ENCODE results near the gene OTX2. TPM values are rescaled to one million over a fixed set of nuclear protein-coding genes. Genes with fewer than 3 reads are reported as not detected.

The OTX2 gene
- total RNA-seq, 6 experiments from 2014 or later, result not detected

GRCh38 chr14:56811593-56812363, 1.5 kb upstream of the OTX2 start:
- peaks cover 0 to 10% (median 0%) of the 10 kb centered on the region in 4 donors for H3K4me1 ChIP-seq
- ATAC-seq (no peak), DNase-seq (no peak)
- no peaks in the 10 kb centered on the region for H3K9me3 ChIP-seq
- no peak overlapping the region for H3K4me3 ChIP-seq
- TF ChIP-seq CTCF (IDR thresholded peaks at IDR 0.05) (no peak), POLR2A (IDR thresholded peaks at IDR 0.05) (no peak)
- peaks cover 19 to 74% of the 10 kb centered on the region in 2 donors for H3K27me3 ChIP-seq
- intact Hi-C loops (cut with DNase I), result no loop called here
- 3% methylated on average over 29 of the region's 39 CpGs for WGBS (ENCODE audit: insufficient coverage, low coverage, low lambda C conversion rate, missing lambda C conversion rate)
- H3K27ac ChIP-seq, result no peak overlapping the region
- no peaks in the 10 kb centered on the region for H3K36me3 ChIP-seq

- Histone ChIP-seq H3K27me3 (peaks cover 19 to 68% of the 10 kb centered on the region in 2 donors), H3K4me3 (no peak overlapping the region), H3K4me1 (peaks cover 0 to 10% (median 0%) of the 10 kb centered on the region in 4 donors), H3K36me3 (no peaks in the 10 kb centered on the region), H3K27ac (no peak overlapping the region), H3K9me3 (no peaks in the 10 kb centered on the region)
- ATAC-seq (no peak), DNase-seq (no peak)
- 5% methylated on average over 28 of the region's 31 CpGs for WGBS (ENCODE audit: insufficient coverage, low coverage, low lambda C conversion rate, missing lambda C conversion rate)
- intact Hi-C loops (cut with DNase I), result no loop called here
- TF ChIP-seq POLR2A (IDR thresholded peaks at IDR 0.05), result no peak
- no peak for TF ChIP-seq CTCF (IDR thresholded peaks at IDR 0.05)
Measured at GRCh38 chr14:56810836-56811592, 735 bp upstream of the OTX2 start.

GRCh38 chr14:56809270-56810146, 771 bp downstream of the OTX2 start:
- 7% methylated on average over 42 of the region's 63 CpGs for WGBS (ENCODE audit: insufficient coverage, low coverage, low lambda C conversion rate, missing lambda C conversion rate)
- peaks cover 25 to 69% of the 10 kb centered on the region in 2 donors for H3K27me3 ChIP-seq
- intact Hi-C loops (cut with DNase I), result no loop called here
- TF ChIP-seq POLR2A (IDR thresholded peaks at IDR 0.05) (no peak), CTCF (IDR thresholded peaks at IDR 0.05) (no peak)
- H3K4me1 ChIP-seq, result peaks cover 0 to 10% (median 0%) of the 10 kb centered on the region in 4 donors
- H3K4me3 ChIP-seq, result no peak overlapping the region
- no peak for DNase-seq
- ATAC-seq, result no peak
- no peaks in the 10 kb centered on the region for H3K9me3 ChIP-seq
- H3K27ac ChIP-seq, result no peak overlapping the region
- no peaks in the 10 kb centered on the region for H3K36me3 ChIP-seq
